Measurements from ENCODE around the gene TRPC4. TPM values are rescaled to one million over a fixed set of nuclear protein-coding genes. Genes with fewer than 3 reads are reported as not detected.

Gene TRPC4
- total RNA-seq, 1 donor from 2014 or later: 0.10 TPM

DNA sequence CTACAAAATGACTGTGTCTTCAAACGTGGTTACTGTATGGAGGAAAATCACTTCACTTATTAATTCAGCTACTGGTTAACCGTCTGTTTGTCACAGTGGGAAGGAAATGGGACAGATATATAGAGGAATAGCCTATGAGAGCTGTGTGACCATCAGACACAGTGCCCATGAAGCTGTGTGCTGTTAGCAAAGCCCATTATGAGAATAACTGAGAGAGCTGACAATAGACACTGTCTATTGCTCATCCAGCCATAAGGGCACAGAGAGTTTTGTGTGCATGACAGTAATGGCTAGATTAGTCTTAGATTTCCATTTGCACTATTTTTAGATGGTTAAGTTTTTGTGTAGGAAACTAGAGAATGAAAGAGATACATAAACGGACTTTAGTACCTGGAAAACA lies 206.9 kb downstream of the TRPC4 start:
- no peak for ATAC-seq
- DNase-seq (ENCODE audit: low spot score): no peak

DNA sequence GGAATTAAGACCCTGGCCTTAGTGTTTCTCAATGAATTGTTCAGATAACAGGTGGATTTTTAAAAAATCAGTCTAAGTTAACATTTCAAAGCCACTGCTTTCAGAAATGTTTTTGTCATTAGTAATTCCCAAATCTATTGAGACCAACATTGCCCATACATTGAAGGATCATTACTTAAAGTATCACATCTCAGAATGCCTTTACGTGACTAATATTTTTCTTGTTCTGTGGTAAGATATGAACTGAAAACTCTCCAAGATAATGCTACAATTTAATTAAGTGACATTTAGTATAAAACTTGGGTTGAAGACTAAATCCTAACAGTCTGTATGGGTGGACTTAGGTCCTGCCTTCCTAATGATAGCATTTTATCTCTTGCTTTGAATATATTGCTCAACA lies 211.6 kb downstream of the TRPC4 start:
- ATAC-seq: no peak
- DNase-seq (ENCODE audit: low spot score): no peak

- DNase-seq (ENCODE audit: low spot score): no peak
- no peak for ATAC-seq
Measured at GRCh38 chr13:37657134-37657533, 212.4 kb downstream of the TRPC4 start.

GRCh38 chr13:37656247-37656940 lies 213.2 kb downstream of the TRPC4 start:
- no peak for ATAC-seq
- DNase-seq (ENCODE audit: low spot score): no peak

GRCh38 chr13:37652596-37652995 lies 217.0 kb downstream of the TRPC4 start:
- DNase-seq (ENCODE audit: low spot score) (no peak), ATAC-seq (no peak)

DNA sequence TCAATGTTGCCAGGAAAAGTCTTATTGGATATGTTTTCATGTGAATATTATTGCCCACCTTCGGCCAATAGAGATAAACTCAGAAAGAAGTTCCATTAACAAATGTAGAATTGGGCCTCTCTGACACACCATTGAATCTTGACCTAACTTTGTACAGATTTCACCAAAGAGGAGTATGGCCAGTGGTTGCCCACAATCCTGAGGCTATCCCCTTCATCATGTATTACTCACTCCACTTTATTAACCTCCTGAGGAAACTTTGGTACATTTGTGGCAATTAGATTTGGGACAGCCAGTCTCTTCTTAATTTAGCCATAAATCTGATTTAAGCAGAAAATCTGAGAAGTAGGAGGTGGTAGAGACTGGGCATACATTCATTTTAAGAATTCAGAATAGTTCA lies 217.7 kb downstream of the TRPC4 start:
- ATAC-seq (no peak), DNase-seq (ENCODE audit: low spot score) (no peak)

DNA sequence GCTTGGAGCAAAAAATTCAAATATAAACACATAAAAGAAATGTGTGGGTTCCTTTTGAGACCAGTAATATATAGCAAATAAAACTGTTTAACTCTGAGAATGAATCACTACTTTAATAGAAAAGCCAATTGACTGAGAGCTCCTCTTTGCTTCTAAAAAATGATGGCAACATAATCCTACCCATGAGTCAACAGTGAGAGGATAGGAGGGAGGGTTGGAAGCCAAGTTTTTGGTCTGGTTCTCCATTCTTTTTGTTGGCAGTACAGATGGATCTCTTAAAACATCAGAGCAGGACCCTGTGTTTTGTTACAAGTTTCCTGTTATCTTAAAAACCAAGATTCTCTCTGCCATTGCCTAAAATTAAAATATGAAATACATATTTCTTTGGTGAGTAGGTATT lies 221.0 kb downstream of the TRPC4 start:
- ATAC-seq: no peak
- no peak for DNase-seq (ENCODE audit: low spot score)

- ATAC-seq (no peak), DNase-seq (ENCODE audit: low spot score) (no peak)
Measured at GRCh38 chr13:37647031-37647650, 222.4 kb downstream of the TRPC4 start.

DNA sequence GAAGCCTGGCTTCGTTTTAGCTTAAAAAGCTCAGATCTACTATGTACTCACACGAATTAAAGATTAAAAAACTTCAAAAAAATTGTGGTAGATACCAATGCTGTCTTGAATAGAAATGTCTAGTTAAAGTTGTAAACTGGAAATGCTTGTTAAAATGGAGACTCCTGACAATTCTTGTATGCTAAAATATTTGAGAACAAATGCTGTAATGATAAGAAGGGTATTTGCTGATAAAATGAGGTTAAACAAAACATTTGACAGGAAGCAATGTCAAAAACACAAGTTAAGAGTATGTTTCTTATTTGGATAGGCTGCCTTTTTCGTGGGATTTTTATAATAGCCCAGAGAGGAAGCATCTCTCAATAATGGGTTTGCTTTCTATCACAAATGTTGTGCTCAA lies 223.0 kb downstream of the TRPC4 start:
- DNase-seq (ENCODE audit: low spot score): no peak
- ATAC-seq: no peak

GRCh38 chr13:37645181-37645740 lies 224.3 kb downstream of the TRPC4 start:
- ATAC-seq (no peak), DNase-seq (ENCODE audit: low spot score) (no peak)

GRCh38 chr13:37641391-37641790 lies 228.2 kb downstream of the TRPC4 start:
- ATAC-seq (no peak), DNase-seq (ENCODE audit: low spot score) (no peak)

- no peak for ATAC-seq
- no peak for DNase-seq (ENCODE audit: low spot score)
Measured at GRCh38 chr13:37640499-37640898, 229.1 kb downstream of the TRPC4 start.

DNA sequence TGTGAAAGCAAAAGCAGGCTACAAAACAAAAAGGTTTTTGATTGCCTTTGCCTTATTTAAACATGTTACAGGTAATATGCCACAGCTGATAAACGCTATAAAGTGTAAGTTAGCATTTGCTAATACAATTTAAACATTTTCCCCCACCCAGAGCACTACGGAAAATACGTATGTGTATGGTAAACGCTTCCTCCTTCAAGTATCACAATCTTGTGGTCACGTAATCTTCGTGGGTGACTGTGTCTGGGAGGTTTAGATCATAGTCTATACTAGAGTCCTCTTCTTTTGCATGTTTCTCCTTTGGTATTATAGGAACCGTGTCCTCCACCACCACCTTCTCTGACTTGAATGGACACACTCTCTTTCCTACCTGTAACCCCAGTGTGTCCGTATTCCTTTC lies 232.9 kb downstream of the TRPC4 start:
- DNase-seq (ENCODE audit: low spot score) (no peak), ATAC-seq (no peak)

DNA sequence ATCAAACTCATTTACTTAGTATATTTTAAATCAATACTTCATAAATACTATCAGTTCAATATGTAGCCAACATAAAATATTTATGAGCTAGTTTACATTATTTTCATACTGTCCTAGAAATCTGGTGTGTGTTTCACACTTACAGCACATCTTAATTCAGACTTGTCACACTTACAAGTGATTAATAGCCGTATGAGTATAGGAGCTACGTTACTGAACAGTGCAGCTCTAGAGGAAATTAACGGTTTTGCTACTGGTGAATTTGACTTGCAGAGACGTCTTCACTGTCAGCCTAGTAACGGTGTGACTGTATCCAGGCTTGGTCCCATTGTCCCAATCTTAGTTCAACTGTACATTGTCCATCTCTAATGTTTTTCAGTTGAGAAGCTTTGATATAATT lies 237.3 kb downstream of the TRPC4 start:
- ATAC-seq: no peak

GRCh38 chr13:37627428-37627827 lies 242.1 kb downstream of the TRPC4 start:
- no peak for DNase-seq (ENCODE audit: low spot score)
- ATAC-seq: no peak

More for the DNA sequence above, 237.3 kb downstream of the TRPC4 start:
- DNase-seq (ENCODE audit: low spot score): no peak

DNA sequence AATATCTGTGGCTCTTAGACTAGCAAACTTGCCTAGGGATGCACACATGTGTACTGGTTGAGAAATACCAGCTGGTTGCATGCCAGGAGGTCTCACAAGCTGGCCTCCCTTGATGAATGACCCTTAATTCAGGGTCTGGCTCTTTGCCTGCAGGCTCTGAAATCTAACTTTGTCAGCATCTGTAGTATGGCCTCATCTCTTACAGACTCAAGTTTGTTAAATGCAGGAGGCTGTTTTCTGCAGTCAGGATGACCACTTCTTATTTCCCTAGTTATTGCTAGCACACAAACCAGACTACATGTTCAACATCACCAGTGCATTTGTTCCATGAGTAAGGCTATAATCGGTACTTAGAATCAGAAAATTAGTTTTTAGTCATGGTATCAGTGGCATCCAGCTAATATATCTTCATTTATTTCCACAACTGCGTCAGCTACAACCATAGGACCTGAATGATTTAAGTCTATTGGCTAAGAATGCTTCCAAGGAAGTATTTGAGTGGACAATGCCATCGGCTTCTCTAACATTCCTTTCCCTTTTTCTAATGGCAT lies 247.7 kb downstream of the TRPC4 start:
- ATAC-seq (no peak), DNase-seq (ENCODE audit: low spot score) (no peak)

- ATAC-seq: no peak
- no peak for DNase-seq (ENCODE audit: low spot score)
Measured at GRCh38 chr13:37618554-37618953, 251.0 kb downstream of the TRPC4 start.

DNA sequence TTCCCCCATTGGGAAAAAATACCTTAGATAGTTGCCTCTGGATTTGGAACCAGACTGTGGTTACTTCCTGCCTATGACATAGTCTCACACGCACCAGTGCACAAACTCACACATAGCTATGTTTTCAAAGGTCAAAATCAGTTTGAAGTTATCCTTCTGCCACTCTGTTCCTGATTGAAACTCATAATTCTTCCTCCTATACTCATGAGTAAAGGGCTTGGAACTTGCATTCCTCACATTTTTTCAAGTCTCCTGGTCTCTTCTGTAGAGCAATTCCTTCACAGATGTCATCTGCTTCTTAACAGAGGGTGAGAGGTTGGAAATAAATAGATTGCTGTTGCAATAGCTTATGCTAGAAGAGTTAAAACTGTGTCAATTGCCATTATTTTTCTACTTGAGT lies 252.4 kb downstream of the TRPC4 start:
- ATAC-seq: no peak
- DNase-seq (ENCODE audit: low spot score): no peak

DNA sequence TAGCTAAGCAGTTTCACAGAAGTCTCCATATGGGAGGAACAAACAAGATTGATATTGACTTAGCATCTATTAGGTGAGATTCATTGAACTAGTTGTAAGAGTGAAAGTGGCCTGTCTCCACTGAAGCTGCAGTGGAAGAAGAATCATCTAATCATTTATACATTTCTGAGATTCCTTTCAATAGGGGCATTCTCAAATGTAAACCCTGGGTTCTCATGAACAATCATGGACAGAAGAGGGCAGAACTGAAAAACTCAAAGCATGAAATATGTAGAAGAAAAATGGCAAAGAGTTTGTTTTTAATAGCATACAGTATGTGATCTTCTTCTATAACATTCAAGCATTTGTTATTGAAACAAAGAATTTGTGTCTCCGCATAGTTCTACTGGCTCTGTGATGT lies 253.4 kb downstream of the TRPC4 start:
- ATAC-seq: no peak

DNA sequence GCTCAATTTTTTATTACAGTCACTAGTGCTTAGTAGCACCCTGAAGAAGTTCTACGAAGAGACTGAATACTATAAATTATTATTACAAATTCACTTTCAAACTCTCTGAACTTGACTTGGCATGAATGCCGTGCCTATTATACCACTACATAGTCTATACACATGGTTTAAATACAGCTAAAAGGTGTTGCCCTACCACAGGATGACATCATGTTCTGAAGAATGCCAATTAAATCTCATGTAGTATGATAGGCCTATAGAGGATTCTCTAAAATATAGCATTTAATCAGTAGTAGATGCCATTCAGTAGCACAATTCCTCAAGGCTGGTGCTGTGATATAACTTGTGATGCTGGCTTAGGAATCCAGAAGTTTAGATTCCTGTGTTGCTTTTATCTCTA lies 254.3 kb downstream of the TRPC4 start:
- ATAC-seq: no peak
- no peak for DNase-seq (ENCODE audit: low spot score)

More for the DNA sequence above, 253.4 kb downstream of the TRPC4 start:
- DNase-seq (ENCODE audit: low spot score): no peak

GRCh38 chr13:37613638-37614037 lies 255.9 kb downstream of the TRPC4 start:
- no peak for ATAC-seq
- DNase-seq (ENCODE audit: low spot score): no peak

- DNase-seq (ENCODE audit: low spot score) (no peak), ATAC-seq (no peak)
Measured at GRCh38 chr13:37613236-37613635, 256.3 kb downstream of the TRPC4 start.
